HG03196 (cell line): Measurements from ENCODE around the gene NOXA1.
A peak's percentile ranks its signal among the peaks of the same experiment; 100 is the strongest.
"Not testable (repeated sequence)": the region's sequence is repeated elsewhere in the genome, so short reads cannot be mapped to it uniquely, and the experiment has no call there.

ENCODE experiments used
- ATAC-seq: cut with Tn5 transposase; IDR thresholded peaks from one replicate; pipeline ENCODE4 v1.9.1; 2021; ENCODE audit not compliant: unreplicated experiment

The NOXA1 gene

GRCh38 chr9:137422604-137423513 lies at the start of gene NOXA1, which contains the start of gene EXD3:
NOXA1 (plus strand) TSS chr9:137423393; CDS start chr9:137423530, 137 bp downstream.
EXD3 (minus strand) TSS chr9:137423162; CDS start chr9:137395357, 27,805 bp downstream.
- peak; percentile 87 for ATAC-seq

DNA sequence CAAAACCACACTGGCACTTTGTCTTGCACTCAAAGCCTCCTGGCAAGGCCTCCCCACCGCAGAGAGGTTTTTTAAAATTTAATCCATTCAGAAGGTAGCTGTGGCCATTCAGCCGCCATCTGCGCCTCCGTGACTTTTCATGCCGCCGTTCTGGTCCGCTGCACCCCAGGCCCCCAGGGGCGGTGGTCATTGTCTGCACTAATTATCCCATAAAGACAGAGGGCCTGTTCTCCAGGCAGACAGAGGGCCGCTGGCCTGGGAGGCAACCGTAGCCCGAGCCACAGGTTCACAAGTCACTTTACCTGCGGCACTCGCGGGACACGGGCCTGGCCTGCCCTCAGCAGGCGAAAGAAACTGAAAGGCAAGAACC lies 49.6 kb upstream of the NOXA1 start:
- no peak for ATAC-seq

GRCh38 chr9:137374131-137374845 lies 48.9 kb upstream of the NOXA1 start:
- no peak for ATAC-seq

DNA sequence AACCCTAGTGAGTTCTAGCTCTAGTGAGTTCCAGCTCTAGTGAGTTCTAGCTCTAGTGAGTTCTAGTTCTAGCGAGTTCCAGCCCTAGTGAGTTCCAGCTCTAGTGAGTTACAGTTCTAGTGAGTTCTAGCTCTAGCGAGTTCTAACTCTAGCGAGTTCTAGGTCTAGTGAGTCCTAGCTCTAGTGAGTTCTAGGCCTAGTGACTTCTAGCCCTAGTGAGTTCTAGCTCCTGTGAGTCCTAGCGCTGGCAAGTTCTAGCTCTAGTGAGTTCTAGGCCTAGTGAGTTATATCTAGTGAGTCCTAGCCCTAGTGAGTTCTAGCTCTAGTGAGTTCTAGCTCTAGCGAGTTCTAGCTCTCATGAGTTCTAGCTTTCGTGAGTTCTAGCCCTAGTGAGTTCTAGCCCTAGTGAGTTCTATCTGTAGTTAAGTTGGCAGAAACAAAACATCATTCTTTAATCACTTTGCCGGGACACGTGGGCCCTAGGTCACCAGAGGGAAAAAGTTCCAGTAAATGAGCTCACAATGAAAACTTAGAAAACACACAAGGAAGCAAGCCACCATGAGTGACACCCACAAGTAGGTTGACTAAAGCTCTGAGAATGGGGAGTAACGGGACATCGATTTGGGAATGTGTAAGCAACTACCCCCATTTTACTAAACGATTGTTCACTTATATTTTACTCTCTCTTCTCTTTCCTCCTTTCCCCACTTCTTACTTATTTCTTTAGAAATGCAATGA lies 47.7 kb upstream of the NOXA1 start:
- ATAC-seq, result no peak

DNA sequence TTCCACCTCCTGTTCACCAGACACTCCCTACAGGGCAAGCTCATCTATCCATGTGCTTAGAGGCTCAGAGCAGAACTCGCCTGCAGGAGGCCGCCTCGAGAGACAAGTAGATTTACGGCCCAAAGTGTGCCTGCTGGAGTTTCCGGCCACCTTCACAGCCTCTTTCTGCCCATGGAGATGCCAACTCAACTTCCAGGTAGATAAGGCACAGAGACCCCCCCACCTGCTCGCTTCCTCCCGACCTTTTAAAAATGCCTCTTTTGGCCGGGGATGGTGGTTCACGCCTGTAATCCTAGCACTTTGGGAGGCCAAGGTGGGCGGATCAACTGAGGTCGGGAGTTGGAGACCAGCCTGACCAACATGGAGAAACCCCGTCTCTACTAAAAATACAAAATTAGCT lies 46.8 kb upstream of the NOXA1 start:
- no peak for ATAC-seq

DNA sequence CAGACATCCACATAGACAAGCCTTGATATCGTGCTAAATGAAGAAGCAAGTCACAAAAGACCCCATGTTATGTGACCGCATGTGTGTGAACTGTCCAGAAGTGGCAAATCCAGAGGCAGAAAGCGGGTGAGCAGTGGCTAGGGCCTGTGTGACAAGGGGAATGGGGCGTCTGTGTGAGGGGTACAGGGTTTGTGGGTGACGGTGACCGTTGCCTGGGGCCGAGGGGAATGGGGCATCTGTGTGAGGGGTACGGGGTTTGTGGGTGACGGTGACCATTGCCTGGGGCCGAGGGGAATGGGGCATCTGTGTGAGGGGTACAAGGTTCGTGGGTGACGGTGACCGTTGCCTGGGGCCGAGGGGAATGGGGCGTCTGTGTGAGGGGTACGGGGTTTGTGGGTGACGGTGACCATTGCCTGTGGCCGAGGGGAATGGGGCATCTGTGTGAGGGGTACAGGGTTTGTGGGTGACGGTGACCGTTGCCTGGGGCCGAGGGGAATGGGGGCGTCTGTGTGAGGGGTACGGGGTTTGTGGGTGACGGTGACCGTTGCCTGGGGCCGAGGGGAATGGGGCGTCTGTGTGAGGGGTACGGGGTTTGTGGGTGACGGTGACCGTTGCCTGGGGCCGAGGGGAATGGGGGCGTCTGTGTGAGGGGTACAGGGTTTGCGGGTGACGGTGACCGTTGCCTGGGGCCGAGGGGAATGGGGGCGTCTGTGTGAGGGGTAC lies 44.3 kb upstream of the NOXA1 start:
- not testable (repeated sequence) for ATAC-seq

DNA sequence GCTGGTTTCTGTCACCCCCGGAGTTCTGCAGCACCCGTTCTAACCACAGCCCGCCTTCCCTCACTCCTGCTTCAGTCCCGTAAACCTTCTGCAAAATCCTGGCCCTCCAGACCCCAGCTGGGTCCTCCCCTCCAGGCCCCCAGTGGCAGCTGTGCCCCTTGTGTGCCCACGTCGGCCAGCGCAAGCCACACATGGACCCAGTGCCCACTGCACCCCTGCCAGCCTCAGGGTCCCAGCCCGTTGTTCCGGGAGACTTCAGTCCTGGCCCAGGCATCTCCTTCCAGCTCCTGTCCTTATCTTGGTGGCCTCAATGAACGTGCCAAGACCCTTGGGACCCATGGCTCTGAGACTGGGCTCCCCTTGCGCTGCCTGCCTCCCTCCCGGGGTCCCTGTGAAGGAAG lies 43.4 kb upstream of the NOXA1 start:
- ATAC-seq, result no peak

- ATAC-seq, result no peak
Measured at GRCh38 chr9:137380171-137380570, 43.0 kb upstream of the NOXA1 start.

DNA sequence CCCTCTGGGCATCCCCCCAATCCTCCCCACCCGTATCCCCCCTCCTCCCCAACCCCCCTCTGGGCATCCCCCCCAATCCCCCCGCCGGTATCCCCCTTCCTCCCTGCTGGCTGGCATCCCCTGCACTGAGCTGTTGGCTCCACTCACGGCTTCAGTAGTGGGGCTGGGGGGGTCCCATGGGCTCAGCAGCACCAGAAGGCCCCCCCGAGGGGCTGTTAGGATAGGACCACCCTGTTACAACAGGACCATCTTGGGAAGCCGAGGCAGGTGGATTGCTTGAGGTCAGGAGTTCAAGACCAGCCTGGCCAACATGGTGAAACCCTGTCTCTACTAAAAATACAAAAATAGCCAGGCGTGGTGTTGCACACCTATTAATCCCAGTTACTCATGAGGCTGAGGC lies 42.6 kb upstream of the NOXA1 start:
- no peak for ATAC-seq

DNA sequence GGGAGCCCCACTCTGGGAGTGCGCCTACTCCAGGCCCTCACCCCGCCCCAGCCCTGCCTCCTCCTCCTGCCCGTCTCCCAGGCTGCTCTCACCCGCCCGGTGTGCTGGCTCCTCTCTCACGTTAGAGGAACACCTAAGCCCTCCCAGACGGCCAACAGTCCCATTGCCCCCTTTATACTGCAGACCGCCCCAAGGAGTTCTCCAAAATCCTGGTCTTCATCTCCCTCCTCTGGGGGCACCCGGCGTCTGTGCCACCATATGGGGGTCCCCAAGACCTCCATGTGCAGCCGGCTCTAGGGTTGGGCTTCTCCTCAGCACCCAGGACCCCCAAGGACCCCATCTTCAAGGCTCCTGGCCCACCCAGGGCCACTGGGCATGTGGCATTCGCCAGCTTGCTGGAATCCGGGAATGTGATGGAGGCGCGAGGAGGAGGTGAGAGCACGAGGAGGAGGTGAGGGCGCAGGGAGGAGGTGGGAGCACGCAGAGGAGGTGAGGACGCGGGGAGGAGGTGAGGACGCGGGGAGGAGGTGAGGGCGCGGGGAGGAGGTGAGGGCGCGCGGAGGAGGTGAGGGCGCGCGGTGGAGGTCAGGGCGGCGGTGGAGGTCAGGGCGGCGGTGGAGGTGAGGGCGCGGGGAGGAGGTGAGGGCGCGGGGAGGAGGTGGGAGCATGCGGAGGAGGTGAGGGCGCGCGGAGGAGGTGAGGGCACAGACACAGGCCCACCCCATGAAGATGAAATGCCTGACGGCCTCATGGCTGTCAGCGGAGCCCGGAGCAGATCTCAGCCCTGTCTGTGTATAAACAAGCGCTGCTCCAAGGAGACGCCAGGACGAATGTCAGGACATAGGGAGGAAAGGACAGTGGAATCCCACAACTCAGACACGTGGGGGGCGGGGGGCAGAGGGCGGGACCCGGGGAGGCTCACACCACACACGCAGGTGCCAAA lies 41.4 kb upstream of the NOXA1 start:
- no peak for ATAC-seq

DNA sequence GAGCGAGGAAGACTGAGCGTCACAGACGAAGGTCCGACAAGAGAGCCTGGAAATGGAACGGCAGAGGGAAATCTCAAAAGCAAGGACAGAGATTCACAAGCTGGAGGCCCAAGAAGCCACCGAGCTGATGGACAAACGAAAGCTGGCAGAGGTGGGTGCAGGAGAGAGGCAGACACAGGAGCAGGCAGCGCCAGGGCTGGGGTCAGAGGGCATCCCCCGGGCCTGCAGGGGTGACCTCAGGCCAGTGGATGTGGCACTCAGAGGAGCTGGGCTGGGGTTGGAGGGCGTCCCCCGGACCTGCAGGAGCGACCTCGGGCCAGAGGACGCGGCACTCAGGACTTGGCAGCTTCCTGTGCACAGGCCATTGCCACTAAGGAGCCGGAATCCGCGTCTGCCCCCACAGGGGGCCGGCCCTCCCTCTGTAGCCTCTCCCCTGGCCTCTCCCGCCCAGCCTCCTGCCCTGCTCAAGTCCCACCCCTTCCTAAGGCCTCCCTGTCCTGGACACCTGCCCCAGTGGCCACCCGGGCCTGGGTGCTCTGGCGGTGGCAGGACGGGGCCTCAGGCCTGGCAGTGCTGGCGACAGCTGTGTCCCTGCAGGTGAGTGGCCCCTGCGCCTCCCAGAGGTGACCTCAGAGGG lies 40.6 kb upstream of the NOXA1 start:
- ATAC-seq, result no peak

DNA sequence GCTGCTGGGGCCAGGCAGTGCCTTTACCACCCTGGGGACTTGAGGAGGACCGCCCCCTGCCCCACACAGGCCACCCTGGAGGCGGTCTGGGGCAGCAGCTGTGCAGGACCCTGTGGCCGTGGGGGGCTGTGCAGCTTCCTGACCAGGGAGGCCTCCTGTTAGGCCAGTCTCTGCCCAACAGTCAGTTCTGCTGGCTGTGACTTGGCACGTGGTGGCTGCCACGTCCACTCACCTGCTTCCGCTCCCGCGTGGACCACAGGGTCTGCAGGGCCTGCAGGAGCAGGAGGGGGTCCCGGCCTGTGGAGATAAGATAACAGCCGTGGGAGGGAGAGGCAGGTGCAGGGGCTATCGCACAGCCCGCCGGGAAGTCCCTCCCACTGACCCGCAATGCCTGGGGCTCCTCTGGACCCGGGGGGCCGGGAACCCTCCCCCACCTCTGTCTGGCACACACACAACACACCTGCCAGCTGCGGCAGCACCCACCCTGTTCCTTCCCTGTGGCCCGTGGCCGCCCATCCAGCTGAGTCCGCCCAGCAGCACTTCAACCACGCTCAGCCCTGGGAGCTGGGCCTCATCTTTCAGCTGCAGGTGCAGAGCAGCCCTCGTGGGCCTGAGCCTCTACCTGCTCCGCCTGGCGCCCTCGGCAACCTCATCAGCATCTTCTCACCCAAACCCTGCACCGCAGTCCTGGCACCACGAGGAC lies 40.0 kb upstream of the NOXA1 start:
- no peak for ATAC-seq

DNA sequence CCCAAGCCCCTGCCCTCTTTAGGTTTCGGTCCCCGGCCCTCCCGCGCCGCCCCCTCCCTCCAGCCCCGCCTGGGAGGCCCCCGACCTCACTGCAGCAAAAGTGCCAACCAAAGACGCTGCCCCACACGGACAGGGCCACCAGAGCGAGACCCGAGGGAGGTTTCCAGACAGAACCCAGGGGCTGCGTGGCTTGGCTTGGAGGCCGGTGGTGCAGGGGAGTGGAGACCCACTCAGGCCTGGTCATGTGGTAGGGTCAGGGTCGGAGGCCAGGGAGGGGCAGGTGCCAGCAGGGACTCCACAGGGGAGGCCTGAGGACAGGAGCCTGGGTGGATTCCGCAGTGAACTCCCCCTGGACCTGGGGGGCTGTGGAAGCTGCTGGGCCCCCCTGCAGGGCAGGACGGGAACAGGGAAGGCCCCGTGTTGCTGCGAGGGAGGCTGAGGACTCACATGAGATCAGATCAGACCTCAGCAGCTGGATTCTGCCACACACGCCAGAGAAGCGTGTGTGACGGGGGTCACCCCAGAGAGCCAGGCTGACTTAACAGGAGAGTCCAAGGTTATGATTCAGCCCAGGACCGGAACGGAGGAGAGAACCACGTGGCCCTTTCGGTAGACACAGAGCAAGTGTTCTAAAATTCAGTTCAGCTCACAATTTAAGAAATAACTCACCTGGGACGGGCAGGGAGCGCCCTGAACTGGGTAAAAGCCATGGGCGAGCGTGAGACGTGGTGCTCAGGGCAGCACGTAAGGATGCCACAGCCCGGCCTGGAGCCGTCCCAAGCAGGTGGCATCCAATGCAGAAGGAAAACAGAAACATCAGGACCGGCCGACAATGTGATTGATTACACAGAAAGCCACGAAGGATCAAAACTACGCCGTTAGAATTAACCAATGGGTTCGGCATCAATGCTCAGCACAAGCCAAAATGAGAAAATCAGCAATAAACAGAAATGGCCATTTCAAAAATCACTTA lies 39.1 kb upstream of the NOXA1 start:
- no peak for ATAC-seq

GRCh38 chr9:137385061-137385655 lies 38.0 kb upstream of the NOXA1 start:
- ATAC-seq, result no peak

DNA sequence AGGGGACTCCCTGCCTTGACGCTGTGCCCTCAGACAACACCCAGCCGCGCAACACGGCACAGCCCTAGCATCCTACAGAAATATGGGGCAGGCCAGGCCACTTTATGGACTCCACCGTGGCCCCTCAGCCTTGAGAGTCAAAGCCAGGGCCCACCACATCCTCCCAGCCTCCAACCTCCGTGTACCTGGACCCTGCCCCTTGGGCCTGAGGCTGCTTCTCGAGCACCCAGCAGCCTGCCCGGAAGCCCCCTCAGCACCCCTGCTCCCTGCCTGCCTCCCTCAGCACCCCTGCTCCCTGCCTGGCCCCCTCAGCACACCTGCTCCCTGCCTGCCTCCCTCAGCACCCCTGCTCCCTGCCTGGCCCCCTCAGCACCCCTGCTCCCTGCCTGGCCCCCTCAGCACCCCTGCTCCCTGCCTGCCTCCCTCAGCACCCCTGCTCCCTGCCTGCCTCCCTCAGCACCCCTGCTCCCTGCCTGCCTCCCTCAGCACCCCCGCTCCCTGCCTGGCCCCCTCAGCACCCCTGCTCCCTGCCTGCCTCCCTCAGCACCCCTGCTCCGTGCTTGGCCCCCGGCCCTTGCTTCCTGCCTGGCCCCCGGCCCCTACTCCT lies 36.6 kb upstream of the NOXA1 start:
- not testable (repeated sequence) for ATAC-seq

DNA sequence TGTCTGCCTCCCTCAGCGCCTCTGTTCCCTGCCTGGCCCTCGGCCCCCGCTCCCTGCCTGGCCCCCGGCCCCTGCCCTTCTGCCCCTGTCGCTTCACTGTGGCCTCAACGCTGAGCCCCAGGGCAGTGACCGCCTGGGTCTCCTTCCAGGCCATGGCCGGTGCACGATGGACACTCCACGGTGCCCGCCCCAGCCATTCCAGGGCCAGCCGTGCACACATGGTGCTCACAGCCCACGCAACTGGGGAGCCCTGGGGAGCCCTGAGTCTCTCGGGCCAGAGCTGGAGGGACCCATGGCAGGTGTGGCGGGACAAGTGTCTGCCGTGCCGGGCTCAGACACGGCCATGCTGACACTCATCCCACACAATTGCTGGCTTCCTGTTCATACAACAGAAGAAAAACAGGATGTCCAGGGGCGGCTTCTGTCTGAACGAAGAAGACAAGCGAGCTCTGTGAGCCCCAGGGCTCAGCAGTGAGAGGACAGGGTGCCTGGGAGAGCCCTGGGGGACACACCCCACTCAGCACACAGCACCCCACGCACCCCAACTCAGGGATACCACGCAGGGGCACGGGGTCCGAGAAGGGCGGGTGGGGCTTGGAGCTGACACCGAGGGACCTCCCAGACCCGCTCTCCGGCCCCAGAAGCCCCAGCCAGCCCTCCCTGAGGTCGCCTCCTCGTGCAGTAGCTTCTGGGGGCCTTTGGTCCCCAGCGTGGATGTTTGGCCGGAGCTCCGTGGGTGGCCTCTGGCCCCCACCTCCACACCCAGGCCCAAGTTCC lies 35.9 kb upstream of the NOXA1 start:
- no peak for ATAC-seq
